HG03066 (cell line): ENCODE results near the gene USP4.
"Not testable (repeated sequence)": the region's sequence is repeated elsewhere in the genome, so short reads cannot be mapped to it uniquely, and the experiment has no call there.

Source experiments
- ATAC-seq: cut with Tn5 transposase; IDR thresholded peaks from one replicate; pipeline ENCODE4 v1.9.1; 2021; ENCODE audit warnings: low read depth; ENCODE audit not compliant: unreplicated experiment

Gene USP4

DNA sequence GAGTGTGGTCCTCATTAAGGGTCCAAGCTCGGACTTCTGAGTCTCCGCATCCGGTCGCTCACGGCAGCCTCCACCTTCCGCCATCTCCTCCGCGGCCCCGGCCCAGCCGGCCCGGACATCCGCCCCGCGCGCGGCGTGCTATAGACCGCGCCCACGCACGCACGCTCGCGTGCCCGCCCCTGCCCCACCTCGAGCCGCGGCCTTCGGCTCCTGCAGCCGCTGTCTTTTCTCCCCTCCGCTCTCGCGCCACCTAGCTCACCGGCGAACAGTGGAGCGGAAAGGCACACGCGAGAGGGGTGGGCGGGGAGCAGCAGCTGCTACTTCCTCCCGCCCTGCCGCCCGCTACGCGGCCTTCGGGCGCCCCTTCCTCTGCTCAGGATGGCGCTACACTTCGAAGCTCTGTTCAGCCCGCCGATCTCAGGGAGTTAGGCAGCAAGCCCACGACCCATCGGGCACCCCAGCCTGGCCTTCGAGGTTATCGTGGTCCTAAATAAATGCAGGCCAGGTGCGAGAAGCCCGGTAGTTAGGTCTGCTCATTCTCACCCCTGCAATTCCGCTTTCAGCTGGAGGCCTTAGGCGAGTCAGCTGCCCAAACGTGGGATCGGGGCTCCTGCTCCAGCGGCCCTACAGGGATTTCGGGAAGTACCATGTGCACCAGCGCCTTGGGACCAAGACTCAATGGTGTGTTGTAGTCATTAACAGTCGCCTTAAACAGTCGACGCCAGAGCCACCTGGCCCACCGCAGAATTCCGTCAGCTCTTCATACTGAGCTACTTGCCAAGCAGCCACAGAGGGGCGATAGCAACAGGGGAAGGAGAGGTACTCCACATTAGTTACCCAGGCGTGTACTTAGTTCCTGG is at the start of gene USP4:
Gene USP4, minus strand, starts transcription at position 113 of the 860 bp plus-strand sequence. Its CDS starts 29 bp downstream, at position 84.
- peak; percentile 79 for ATAC-seq

DNA sequence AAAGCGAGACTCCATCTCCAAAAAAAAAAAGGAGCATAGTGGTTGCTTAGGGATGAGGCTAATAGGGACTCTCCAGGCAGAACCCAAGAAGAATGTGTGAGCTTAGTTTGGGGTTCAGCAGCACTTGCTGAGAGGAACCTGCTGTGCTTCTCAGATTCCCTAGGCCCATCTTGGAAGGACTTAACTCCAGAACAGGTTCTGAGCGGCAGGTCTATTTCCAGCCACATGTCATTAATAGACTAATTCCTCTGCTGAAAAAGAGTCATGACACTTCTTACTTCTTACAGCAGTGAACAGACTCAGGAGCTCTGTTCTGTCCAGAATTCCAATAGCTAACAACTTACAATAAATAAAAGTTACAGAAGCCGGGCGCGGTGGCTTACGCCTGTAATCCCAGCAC is 49.4 kb upstream of the USP4 start:
- ATAC-seq = no peak

DNA sequence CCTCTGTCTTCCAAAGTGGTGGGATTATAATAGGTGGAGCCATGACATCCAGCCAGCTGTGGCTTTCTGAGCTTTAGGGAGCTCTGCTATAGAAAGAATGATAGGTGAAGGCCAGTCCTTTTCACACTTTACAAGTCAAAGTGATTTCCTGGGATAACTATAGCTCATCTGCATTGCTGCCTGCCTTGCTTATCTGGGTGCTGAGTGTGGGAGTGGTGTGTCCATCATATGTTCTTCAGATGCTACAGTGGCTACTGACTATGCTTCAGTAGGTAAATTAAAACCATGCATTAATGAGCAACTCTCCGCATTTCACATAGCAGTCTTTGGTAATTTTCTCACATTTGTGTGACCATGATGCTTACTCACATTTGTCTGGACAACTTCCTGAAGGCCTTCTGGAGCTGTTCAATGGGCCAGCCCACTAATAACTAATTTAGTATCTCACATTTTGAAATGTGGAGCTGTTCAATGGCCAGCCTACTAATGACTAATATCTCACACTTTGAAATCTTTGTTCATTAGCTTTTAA is 48.5 kb upstream of the USP4 start:
- no peak for ATAC-seq

GRCh38 chr3:49387721-49388120 is 47.9 kb upstream of the USP4 start:
- ATAC-seq = no peak

DNA sequence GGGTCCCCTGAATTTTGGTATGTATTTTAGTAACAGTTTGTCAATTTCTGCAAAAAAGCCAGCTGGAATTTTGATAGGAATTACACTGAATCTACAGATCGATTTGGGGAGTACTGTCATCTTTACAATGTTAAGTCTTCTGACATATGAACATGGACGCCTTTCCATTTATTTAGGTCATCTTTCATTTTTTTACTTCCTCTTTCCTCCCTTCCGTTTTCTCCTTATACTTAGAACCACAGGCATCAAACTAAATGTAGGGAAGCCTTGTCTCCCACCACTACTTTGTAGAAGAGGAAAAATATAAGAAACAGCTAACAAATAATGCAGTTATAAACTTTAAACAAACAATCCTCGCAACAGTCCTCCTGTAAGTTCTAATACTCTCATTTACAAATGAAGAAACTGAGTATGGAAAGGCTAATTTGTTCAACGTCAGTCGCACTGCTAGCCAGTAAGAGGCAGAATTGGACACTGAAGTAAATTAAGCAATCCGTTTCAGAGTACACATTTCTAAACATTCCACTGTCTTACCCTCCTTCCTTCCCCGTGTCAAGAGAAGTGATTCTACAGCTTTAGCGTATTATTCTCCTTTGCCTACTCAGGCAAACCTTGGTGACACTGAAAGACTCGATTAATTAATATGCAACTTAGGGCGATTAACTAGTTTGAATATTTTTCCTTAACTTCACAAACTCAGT is 46.4 kb upstream of the USP4 start:
- ATAC-seq = no peak

DNA sequence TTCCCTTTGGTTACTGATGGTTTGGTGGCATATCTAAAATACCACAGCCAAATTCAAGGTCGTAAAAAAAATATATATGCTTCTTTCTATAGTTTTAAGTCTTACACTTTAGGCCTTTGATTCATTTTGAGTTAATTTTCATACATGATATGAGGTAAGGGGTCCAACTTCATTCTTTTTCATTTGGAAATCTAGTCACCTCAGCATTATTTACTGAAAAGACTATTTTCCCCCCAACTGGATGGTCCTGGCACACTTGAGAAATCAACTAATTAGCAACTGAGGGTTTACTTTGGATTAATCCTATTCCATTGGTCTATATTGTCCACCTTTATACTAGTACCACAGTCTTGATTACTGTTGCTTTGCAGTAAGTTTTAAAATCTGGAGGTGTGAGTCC is 45.8 kb upstream of the USP4 start:
- no peak for ATAC-seq

DNA sequence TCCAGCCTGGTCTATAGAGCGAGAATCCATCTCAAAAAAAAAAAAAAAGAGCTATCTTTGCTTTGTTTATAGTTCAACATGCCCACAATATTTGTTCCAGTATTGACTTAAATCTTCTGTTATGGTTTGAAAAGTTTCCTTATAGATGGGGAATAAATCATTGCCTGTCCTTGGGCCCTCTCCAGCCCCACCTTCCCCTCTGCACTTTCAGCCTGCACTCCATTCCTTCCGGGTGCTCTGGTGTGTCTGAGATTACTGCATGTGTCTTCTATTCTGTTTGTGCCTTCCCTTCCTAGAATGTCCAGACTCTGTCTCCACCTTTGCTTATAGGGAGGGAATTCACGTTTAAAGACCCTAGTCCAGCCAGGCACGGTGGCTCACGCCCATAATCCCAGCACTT is 43.5 kb upstream of the USP4 start:
- ATAC-seq = no peak

DNA sequence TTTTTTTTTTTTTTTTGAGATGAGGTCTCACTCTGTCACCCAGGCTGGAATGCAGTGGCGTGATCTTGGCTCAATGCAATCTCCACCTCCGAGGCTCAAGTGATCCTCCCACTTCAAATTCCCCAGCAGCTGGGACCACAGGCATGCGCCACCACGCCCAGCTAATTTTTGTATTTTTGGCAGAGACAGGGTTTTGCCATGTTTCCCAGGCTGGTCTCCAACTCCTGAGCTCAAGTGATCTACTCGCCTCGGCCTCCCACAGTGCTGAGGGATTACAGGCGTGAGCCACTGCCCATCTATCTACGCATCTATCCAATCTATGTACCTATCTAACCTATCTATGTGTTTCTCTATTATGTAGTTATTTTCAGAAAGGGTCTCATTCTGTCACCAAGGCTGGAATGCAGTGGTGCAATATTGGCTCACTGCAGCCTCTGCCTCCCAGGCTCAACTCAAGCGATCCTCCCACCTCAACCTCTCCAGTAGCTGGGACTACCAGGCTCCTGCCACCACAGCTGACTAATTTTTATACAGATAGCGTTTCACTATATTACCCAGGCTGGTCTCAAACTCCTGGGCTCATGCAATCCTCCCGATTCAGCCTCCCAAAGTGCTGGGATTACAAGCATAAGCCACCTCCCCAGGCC is 38.5 kb upstream of the USP4 start:
- ATAC-seq = no peak

DNA sequence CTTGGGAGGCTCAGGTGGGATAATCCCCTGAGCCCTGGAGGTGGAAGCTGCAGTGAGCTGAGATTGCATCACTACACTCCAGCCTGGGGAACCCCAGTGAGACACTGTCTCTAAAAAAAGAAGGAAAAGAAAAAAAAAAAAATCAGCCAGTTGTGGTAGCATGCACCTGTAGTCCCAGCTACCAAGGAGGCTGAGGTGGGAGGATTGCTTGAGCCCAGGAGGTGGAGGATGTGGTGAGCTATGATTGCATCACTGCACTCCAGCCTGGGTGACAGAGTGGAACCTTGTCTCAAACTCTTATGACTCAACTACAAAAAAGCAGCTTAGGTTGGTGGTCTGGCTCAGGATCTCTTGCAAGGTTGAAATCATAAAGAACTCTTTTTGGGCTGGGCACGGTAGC is 37.6 kb upstream of the USP4 start:
- no peak for ATAC-seq

- ATAC-seq = no peak
Observed at GRCh38 chr3:49371946-49372345, 32.1 kb upstream of the USP4 start.

- ATAC-seq = no peak
Observed at GRCh38 chr3:49370585-49371290, 30.9 kb upstream of the USP4 start.

GRCh38 chr3:49362561-49362960 is 22.7 kb upstream of the USP4 start:
- ATAC-seq = no peak

DNA sequence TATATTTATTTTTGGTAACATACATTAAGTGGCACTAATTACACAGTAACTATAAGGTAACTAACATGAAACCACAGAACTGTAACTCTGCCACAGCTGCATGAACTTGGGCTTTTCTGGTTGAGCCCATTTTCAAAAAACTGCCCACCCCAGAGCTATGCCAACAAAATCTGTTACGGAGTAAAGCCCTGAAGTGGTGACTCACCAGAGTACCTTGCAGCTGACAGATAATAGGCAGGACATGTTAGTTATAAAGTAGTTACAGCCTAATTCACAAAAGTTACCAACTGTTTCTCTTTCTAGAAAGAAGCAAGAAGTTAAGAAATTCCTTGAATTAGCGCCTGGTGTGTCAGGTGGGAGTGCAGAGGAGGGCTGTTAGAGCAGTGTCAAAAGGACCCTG is 19.8 kb upstream of the USP4 start:
- ATAC-seq = no peak

GRCh38 chr3:49358884-49359225 is 19.0 kb upstream of the USP4 start:
- peak; percentile 6 for ATAC-seq

GRCh38 chr3:49358217-49358883 is 18.5 kb upstream of the USP4 start, which contains the start of gene GPX1:
Gene GPX1 (minus strand): TSS chr3:49358353. CDS start chr3:49358278, 75 bp downstream.
- ATAC-seq = peak; percentile 80

DNA sequence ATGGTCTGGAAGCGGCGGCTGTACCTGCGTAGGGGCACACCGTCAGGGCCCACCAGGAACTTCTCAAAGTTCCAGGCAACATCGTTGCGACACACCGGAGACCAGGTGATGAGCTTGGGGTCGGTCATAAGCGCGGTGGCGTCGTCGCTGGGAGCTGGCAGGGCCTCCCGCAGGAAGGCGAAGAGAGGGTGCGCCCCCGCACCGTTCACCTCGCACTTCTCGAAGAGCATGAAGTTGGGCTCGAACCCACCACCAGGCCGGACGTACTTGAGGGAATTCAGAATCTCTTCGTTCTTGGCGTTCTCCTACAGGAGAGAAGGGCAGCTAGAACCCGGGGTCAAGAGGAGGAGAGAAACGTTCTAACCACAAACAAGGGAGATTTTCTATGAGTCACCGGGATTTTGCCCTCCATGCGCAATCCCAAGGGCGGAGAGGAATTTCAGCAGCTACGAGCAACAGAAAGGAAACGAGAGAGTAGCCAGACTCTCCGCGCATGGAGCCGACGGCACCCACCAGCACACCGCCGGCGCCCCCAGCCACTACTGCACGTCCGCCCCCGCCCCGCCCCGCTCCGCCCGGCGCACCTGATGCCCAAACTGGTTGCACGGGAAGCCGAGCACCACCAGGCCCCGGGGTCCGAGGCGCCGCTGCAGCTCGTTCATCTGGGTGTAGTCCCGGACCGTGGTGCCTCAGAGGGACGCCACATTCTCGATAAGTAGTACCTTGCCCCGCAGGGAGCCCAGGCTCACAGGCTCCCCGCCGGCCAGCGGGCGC is 17.8 kb upstream of the USP4 start:
- ATAC-seq = peak; percentile 17

- ATAC-seq = not testable (repeated sequence)
Observed at GRCh38 chr3:49357095-49357442, 17.2 kb upstream of the USP4 start.

- no peak for ATAC-seq
Observed at GRCh38 chr3:49352890-49353421, 13.1 kb upstream of the USP4 start.

DNA sequence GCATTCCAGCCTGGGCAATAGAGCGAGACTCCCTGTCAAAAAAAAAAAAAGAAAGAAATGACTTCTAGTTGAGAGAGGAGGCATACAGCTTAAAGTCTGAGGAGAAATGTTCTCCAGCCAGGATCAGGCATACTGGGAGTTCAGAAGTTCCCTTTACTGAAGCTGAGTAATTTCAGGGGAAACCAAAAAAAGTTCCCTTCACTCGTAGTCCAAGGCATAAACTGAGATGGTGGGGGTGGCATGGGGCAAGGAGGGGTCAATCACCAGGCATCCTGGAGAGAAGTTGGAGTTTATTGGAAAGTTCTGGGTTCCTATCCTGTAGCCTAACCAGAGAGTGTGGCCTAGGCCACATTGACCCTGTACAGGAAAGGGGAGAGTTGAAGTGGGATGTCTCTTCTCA is 12.4 kb upstream of the USP4 start:
- no peak for ATAC-seq
